Glutamatergic neuron (in vitro differentiated cells): Measurements from ENCODE around the gene LDLRAD4. TPM values are rescaled to one million over a fixed set of nuclear protein-coding genes. Genes with fewer than 3 reads are reported as not detected.

Source experiments
- DNase-seq: peaks from one replicate; pipeline ENCODE4 v3.0.0; 2022
- H3K27ac Mint-ChIP-seq: one replicate; pipeline ENCODE4 v1.8.0; 2020; ENCODE audit warnings: mild to moderate bottlenecking, mixed read lengths, inconsistent platforms; ENCODE audit not compliant: unreplicated experiment
- H3K27me3 Mint-ChIP-seq: one replicate; pipeline ENCODE4 v1.8.0; 2020; ENCODE audit warnings: mild to moderate bottlenecking, moderate library complexity, mixed read lengths, inconsistent platforms; ENCODE audit not compliant: unreplicated experiment
- H3K36me3 Mint-ChIP-seq: one replicate; pipeline ENCODE4 v1.8.0; 2020; ENCODE audit warnings: mild to moderate bottlenecking, mixed read lengths, inconsistent platforms; ENCODE audit not compliant: unreplicated experiment
- H3K4me1 Mint-ChIP-seq: one replicate; pipeline ENCODE4 v1.8.0; 2020; ENCODE audit warnings: mild to moderate bottlenecking, low read depth, mixed read lengths, inconsistent platforms; ENCODE audit not compliant: unreplicated experiment
- H3K4me3 Mint-ChIP-seq: one replicate; pipeline ENCODE4 v1.8.0; 2020; ENCODE audit warnings: mild to moderate bottlenecking, mixed read lengths, inconsistent platforms; ENCODE audit not compliant: unreplicated experiment
- H3K9me3 Mint-ChIP-seq: one replicate; pipeline ENCODE4 v1.8.0; 2020; ENCODE audit warnings: mild to moderate bottlenecking, moderate library complexity, mixed read lengths, inconsistent platforms; ENCODE audit not compliant: unreplicated experiment
- total RNA-seq: library from RNA; stranded (reverse); fragmentation: NEBNext Ultra II Directional; extraction: Animal tissue kit (Norgen Biotek cat#: 25700); gene quantifications from one replicate; pipeline ENCODE4 v1.2.1, GENCODE V29; 2021; ENCODE audit not compliant: unreplicated experiment
- TF ChIP-seq, protein P1 (sequence below): fragments of 200-600 bp; sonication (generic); IDR thresholded peaks from one replicate; pipeline ENCODE4 v1.5.0; 2021; ENCODE audit not compliant: partially characterized antibody, unreplicated experiment

The LDLRAD4 gene
- total RNA-seq, 1 donor from 2014 or later = 0.29 TPM

DNA sequence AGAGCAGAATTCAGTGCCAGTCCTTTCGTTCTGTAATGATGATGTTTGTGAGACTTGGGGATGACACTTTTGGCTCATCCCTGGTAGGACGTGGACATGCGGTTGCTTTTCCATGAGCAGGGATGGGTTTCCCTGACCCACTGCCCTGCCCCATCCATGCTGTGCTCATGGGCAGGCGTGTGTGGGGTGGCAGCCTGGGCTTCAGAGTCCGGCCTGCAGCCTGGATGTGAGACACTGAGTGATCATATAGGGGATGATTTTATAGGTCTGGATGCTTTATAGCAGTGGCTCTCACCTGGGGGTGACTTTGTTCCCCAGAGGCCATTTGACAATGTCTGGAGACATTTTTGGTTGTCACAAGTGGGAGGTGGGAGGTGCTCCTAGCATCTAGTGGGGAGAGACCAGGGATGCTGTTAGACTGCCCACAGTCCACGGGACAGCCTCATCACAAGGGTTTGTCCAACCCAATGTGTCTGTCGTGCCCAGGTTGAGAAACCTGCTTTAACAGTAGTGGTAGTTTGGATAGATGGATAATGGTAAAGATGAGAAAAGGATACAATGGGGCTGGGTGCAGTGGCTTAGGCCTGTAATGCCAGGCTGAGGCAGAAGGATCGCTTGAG lies 38.9 kb downstream of the LDLRAD4 start:
- no peak overlapping the region for H3K27ac Mint-ChIP-seq
- TF ChIP-seq, protein P1, sequence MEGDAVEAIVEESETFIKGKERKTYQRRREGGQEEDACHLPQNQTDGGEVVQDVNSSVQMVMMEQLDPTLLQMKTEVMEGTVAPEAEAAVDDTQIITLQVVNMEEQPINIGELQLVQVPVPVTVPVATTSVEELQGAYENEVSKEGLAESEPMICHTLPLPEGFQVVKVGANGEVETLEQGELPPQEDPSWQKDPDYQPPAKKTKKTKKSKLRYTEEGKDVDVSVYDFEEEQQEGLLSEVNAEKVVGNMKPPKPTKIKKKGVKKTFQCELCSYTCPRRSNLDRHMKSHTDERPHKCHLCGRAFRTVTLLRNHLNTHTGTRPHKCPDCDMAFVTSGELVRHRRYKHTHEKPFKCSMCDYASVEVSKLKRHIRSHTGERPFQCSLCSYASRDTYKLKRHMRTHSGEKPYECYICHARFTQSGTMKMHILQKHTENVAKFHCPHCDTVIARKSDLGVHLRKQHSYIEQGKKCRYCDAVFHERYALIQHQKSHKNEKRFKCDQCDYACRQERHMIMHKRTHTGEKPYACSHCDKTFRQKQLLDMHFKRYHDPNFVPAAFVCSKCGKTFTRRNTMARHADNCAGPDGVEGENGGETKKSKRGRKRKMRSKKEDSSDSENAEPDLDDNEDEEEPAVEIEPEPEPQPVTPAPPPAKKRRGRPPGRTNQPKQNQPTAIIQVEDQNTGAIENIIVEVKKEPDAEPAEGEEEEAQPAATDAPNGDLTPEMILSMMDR = no peak
- no peak overlapping the region for H3K4me3 Mint-ChIP-seq
- H3K27me3 Mint-ChIP-seq = peaks cover 10% of the 10 kb centered on the region
- no peaks in the 10 kb centered on the region for H3K4me1 Mint-ChIP-seq
- H3K36me3 Mint-ChIP-seq = no peaks in the 10 kb centered on the region
- peaks cover 8% of the 10 kb centered on the region for H3K9me3 Mint-ChIP-seq
- DNase-seq = no peak

DNA sequence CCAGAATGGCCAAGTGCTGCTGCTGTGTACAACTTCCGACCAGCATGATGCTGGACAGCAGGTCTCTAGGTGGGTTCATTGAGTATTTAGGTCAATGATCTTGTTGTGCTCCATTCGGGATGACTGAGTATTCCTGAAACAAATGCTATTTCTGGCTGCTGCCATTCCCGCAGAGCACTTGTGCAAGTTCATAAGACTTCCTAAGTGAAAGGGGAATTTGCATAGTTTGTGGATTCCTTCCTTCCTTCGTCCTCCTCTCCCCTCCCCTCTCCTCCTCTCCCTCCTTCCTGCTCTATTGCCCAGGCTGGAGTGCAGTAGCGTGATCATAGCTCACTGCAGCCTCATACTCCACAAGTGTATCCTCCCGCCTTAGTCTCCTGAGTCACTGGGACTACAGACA lies 40.4 kb downstream of the LDLRAD4 start:
- no peak overlapping the region for H3K27ac Mint-ChIP-seq
- no peaks in the 10 kb centered on the region for H3K36me3 Mint-ChIP-seq
- peaks cover 9% of the 10 kb centered on the region for H3K9me3 Mint-ChIP-seq
- no peak overlapping the region for H3K4me3 Mint-ChIP-seq
- H3K4me1 Mint-ChIP-seq = no peaks in the 10 kb centered on the region
- DNase-seq = no peak
- H3K27me3 Mint-ChIP-seq = peaks cover 10% of the 10 kb centered on the region
- TF ChIP-seq, protein P1 = no peak

DNA sequence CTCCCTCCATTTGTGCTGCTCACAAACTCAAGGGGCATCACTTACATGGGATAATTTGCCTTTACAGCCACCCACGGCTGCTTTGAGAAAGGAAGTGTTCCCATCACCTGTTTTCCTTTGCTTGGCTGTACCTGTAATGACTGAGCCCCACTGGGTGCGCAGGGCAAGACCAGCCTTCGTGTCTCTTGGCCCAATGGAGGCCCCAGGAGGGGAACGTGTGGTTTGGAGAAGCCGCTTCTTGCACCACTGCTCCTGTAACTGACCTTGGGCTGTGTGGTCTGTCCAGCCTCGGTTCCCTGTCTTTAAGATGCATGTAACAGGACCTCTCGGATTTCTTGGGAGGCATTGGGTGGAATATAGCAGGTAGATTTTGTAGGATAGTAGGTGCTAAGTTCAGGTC lies 41.1 kb downstream of the LDLRAD4 start:
- H3K9me3 Mint-ChIP-seq = peaks cover 9% of the 10 kb centered on the region
- no peak for DNase-seq
- H3K36me3 Mint-ChIP-seq = no peaks in the 10 kb centered on the region
- H3K27me3 Mint-ChIP-seq = peaks cover 10% of the 10 kb centered on the region
- H3K4me1 Mint-ChIP-seq = no peaks in the 10 kb centered on the region
- H3K4me3 Mint-ChIP-seq = no peak overlapping the region
- TF ChIP-seq, protein P1 = no peak
- H3K27ac Mint-ChIP-seq = no peak overlapping the region

DNA sequence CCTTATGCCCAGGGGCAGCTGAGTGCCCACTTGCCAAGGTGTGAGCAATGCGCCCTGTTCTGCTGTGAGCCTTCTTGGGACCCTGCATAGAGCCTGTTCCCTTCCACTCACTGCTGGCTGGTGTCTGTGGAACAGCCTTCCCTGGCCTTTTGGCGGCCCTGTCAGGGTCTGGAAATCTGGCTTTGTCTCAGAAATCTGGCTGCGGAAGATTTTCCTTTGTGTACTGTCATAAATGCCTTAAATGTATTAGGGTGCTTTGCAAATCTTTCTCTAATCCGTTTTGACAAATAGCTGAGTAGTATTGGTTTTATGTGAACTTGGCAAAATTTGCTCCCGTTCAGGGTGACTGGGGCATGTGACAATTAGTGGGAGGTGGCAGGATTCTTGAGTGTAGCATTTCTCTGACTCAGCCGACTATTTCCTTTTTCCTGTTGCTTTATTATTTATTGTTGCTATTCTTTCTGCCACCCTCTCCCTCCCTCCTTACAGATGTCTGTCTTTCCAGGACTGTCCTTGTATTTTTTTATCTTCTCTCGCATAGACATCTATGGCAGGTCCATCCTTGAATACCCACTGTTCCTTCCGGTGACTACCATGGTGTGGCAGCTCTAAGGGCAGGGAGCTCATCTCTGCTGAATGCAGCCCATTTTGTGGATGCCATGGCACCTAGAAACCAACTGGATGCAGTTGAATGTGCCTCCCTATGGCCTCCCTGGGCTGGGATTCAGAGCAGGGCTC lies 41.8 kb downstream of the LDLRAD4 start:
- TF ChIP-seq, protein P1 = no peak
- no peaks in the 10 kb centered on the region for H3K4me1 Mint-ChIP-seq
- peaks cover 8% of the 10 kb centered on the region for H3K9me3 Mint-ChIP-seq
- no peak for DNase-seq
- H3K27ac Mint-ChIP-seq = no peak overlapping the region
- peaks cover 8% of the 10 kb centered on the region for H3K27me3 Mint-ChIP-seq
- H3K36me3 Mint-ChIP-seq = no peaks in the 10 kb centered on the region
- H3K4me3 Mint-ChIP-seq = no peak overlapping the region
